GM23248 (cell line): ENCODE data around the gene CFAP74. TPM values are rescaled to one million over a fixed set of nuclear protein-coding genes. Genes with fewer than 3 reads are reported as not detected.

ENCODE experiments used
- DNase-seq: peaks from one replicate; pipeline ENCODE4 v3.0.0-alpha.2; 2015
- H2AFZ ChIP-seq: fragments of 200-600 bp; sonication (generic); 2 replicates; pipeline ENCODE4 v1.6.1; 2016; ENCODE audit warnings: antibody characterized with exemption
- H3F3A ChIP-seq: fragments of 200-600 bp; sonication (generic); 2 replicates; pipeline ENCODE4 v1.6.1; 2016; ENCODE audit warnings: mild to moderate bottlenecking, antibody characterized with exemption, mixed run types; ENCODE audit not compliant: insufficient read depth
- H3K27ac ChIP-seq: fragments of 200-600 bp; sonication (generic); 2 replicates; pipeline ENCODE4 v1.5.1; 2016; ENCODE audit warnings: mild to moderate bottlenecking
- H3K27me3 ChIP-seq: fragments of 200-600 bp; sonication (generic); replicated peaks from 2 replicates; pipeline ENCODE4 v1.6.1; 2016; ENCODE audit warnings: mild to moderate bottlenecking; ENCODE audit not compliant: insufficient read depth
- H3K36me3 ChIP-seq: fragments of 200-600 bp; sonication (generic); 2 replicates; pipeline ENCODE4 v1.6.1; 2016; ENCODE audit warnings: low read depth, mild to moderate bottlenecking
- H3K4me1 ChIP-seq: fragments of 200-600 bp; sonication (generic); 2 replicates; pipeline ENCODE4 v1.6.1; 2016; ENCODE audit warnings: mild to moderate bottlenecking; ENCODE audit not compliant: insufficient read depth
- H3K4me2 ChIP-seq: fragments of 200-600 bp; sonication (generic); one replicate; pipeline ENCODE4 v1.6.1; 2016; ENCODE audit warnings: mild to moderate bottlenecking; ENCODE audit not compliant: unreplicated experiment
- H3K4me3 ChIP-seq: fragments of 200-600 bp; sonication (generic); 2 replicates; pipeline ENCODE4 v1.5.1; 2016; ENCODE audit warnings: mild to moderate bottlenecking
- H3K79me2 ChIP-seq: fragments of 200-600 bp; sonication (generic); 2 replicates; pipeline ENCODE4 v1.6.1; 2016; ENCODE audit warnings: mild to moderate bottlenecking; ENCODE audit not compliant: insufficient read depth
- H3K9ac ChIP-seq: fragments of 200-600 bp; sonication (generic); 2 replicates; pipeline ENCODE4 v1.6.1; 2016; ENCODE audit warnings: mild to moderate bottlenecking
- H3K9me2 ChIP-seq: fragments of 200-600 bp; sonication (generic); 2 replicates; pipeline ENCODE4 v1.6.1; 2016; ENCODE audit warnings: mixed run types, mild to moderate bottlenecking, moderate library complexity; ENCODE audit not compliant: insufficient read depth
- H3K9me3 ChIP-seq: fragments of 200-600 bp; sonication (generic); one replicate; pipeline ENCODE4 v1.6.1; 2017; ENCODE audit warnings: low read depth
- H4K20me1 ChIP-seq: fragments of 200-600 bp; sonication (generic); 2 replicates; pipeline ENCODE4 v1.6.0; 2016; ENCODE audit not compliant: insufficient read depth
- EZH2 ChIP-seq: fragments of 200-600 bp; sonication (generic); IDR thresholded peaks from 2 replicates; pipeline ENCODE4 v1.6.1; 2018; ENCODE audit warnings: antibody characterized with exemption, mild to moderate bottlenecking; ENCODE audit not compliant: insufficient read depth, poor library complexity, severe bottlenecking
- EZH2phosphoT487 ChIP-seq: fragments of 200-600 bp; sonication (generic); IDR thresholded peaks from 2 replicates; pipeline ENCODE4 v1.6.1; 2018; ENCODE audit warnings: antibody characterized with exemption, moderate library complexity, mild to moderate bottlenecking, low read depth; ENCODE audit not compliant: insufficient read depth
- WGBS, 2 experiments: methylation state at CpG; one replicate each; pipeline ENCODE4 v1.1.6; 2015 to 2017; ENCODE audit warnings: low lambda C conversion rate in 2 of 2, low coverage in 1 of 2; ENCODE audit errors: missing lambda C conversion rate in 2 of 2; 5-methylcytosine and 5-hydroxymethylcytosine counted together
- in situ Hi-C: fragments of 300-500 bp; cut with MboI; formaldehyde crosslinking; loops from 2 replicates; pipeline ENCODE4 v1.15.0; 2020
- polyA plus RNA-seq: library from polyadenylated mRNA; unstranded; fragments of >200 nt; fragmentation: Nextera tagmentation; extraction: Ambion mirVana; gene quantifications from 2 replicates; pipeline ENCODE4 v1.2.1, GENCODE V29; 2016
- total RNA-seq: library from RNA; depleted of rRNA; stranded (reverse); fragments of >200 nt; shearing (Covaris generic); gene quantifications from 2 replicates; pipeline ENCODE4 v1.2.3, GENCODE V29; 2014; rRNA removed

CFAP74 gene
- total and polyA plus RNA-seq, 2 experiments from 2014 or later, result not detected

- TF ChIP-seq EZH2, result no peak
- no peak for TF ChIP-seq EZH2phosphoT487
- no peak for DNase-seq
- 83 to 84% methylated on average over 11 of the region's 11 CpGs for WGBS, 2 experiments
- Histone ChIP-seq H3K36me3 (peaks cover 10% of the 10 kb centered on the region; the same call in 1 of the 2 replicates), H3K27ac (no peak overlapping the region), H4K20me1 (peaks cover 87% of the 10 kb centered on the region), H3K27me3 (no peaks in the 10 kb centered on the region), H3K9ac (no peak overlapping the region), H2AFZ (no peak overlapping the region), H3K9me2 (no peaks in the 10 kb centered on the region), H3K4me3 (no peak overlapping the region), H3K9me3 (no peaks in the 10 kb centered on the region), H3K4me2 (no peak overlapping the region), H3K79me2 (peaks cover 100% of the 10 kb centered on the region), H3K4me1 (peaks cover 25% of the 10 kb centered on the region), H3F3A (peaks cover 54% of the 10 kb centered on the region)
- in situ Hi-C loops, result no loop called here
These were observed 131.1 kb downstream of the CFAP74 start for GRCh38 chr1:1872329-1872994.

Other genes starting within 250 kb of the CFAP74 start
- 43.0 and 45.4 TPM in 2 replicates for gene NADK, start 225.3 kb downstream of the CFAP74 start, total RNA-seq
- 43.1 and 43.9 TPM in 2 replicates for gene NADK, start 225.3 kb downstream of the CFAP74 start, polyA plus RNA-seq
- gene GNB1, start 112.7 kb downstream of the CFAP74 start, total RNA-seq, result 87.6 and 97.7 TPM in 2 replicates
- gene GNB1, start 112.7 kb downstream of the CFAP74 start, polyA plus RNA-seq, result 92.0 and 148 TPM in 2 replicates
- 0.11 and 0.51 TPM in 2 replicates for gene CALML6, start 88.5 kb downstream of the CFAP74 start, total RNA-seq
- not detected in 2 replicates for gene CALML6, start 88.5 kb downstream of the CFAP74 start, polyA plus RNA-seq
- not detected in 2 replicates for gene TMEM52, start 84.5 kb downstream of the CFAP74 start, total RNA-seq
- gene TMEM52, start 84.5 kb downstream of the CFAP74 start, polyA plus RNA-seq, result 0.28 and 0.40 TPM in 2 replicates
- not detected in 2 replicates for gene GABRD, start 15.6 kb upstream of the CFAP74 start, total RNA-seq
- gene GABRD, start 15.6 kb upstream of the CFAP74 start, polyA plus RNA-seq, result not detected in 2 replicates
- gene PRKCZ, start 46.6 kb upstream of the CFAP74 start, total RNA-seq, result 0.63 and 1.4 TPM in 2 replicates
- gene PRKCZ, start 46.6 kb upstream of the CFAP74 start, polyA plus RNA-seq, result 2.8 and 3.4 TPM in 2 replicates
- 33.4 and 34.5 TPM in 2 replicates for gene FAAP20, start 191.0 kb upstream of the CFAP74 start, total RNA-seq
- 122 and 127 TPM in 2 replicates for gene FAAP20, start 191.0 kb upstream of the CFAP74 start, polyA plus RNA-seq
- 23.1 and 26.8 TPM in 2 replicates for gene SKI, start 224.5 kb upstream of the CFAP74 start, total RNA-seq
- 3.8 and 4.0 TPM in 2 replicates for gene SKI, start 224.5 kb upstream of the CFAP74 start, polyA plus RNA-seq